HUES64 (cell line): ENCODE measurements around the gene CEP63. TPM values are rescaled to one million over a fixed set of nuclear protein-coding genes. Genes with fewer than 3 reads are reported as not detected.
A peak's percentile ranks its signal among the peaks of the same experiment; 100 is the strongest.

Source experiments
- H3K27ac ChIP-seq: 2 replicates; pipeline ENCODE4 v1.7.0; 2013; ENCODE audit warnings: low read depth, low read length, inconsistent platforms
- H3K27me3 ChIP-seq: 2 replicates; pipeline ENCODE4 v1.6.1; 2013; ENCODE audit warnings: mild to moderate bottlenecking, low read length; ENCODE audit not compliant: insufficient read depth
- H3K36me3 ChIP-seq: 2 replicates; pipeline ENCODE4 v1.6.1; 2013; ENCODE audit warnings: mild to moderate bottlenecking, low read length; ENCODE audit not compliant: insufficient read depth
- H3K4me1 ChIP-seq: 2 replicates; pipeline ENCODE4 v1.6.1; 2013; ENCODE audit warnings: mild to moderate bottlenecking, low read length, moderate library complexity; ENCODE audit not compliant: insufficient read depth
- H3K4me3 ChIP-seq: 2 replicates; pipeline ENCODE4 v1.5.1; 2013; ENCODE audit warnings: mild to moderate bottlenecking, low read length, moderate library complexity
- H3K9ac ChIP-seq: 2 replicates; pipeline ENCODE4 v1.6.1; 2013; ENCODE audit warnings: mild to moderate bottlenecking, low read depth, low read length
- H3K9me3 ChIP-seq: 2 replicates; pipeline ENCODE4 v1.6.1; 2013; ENCODE audit warnings: low read depth, low read length; ENCODE audit not compliant: insufficient read depth
- WGBS: fragments of 150-250, 120-280 bp; methylation state at CpG from one replicate; pipeline ENCODE4 v1.1.7; 2013; ENCODE audit warnings: missing lambda C conversion rate; 5-methylcytosine and 5-hydroxymethylcytosine counted together
- polyA plus RNA-seq, 2 experiments: library from polyadenylated mRNA; stranded (reverse); fragments of 50-300 nt; gene quantifications; one replicate each; pipeline ENCODE4 v1.2.3, GENCODE V29; 2013

CEP63 gene
- 15.6 TPM for polyA plus RNA-seq (2013, experiment 1 of 2)
- 23.0 TPM for polyA plus RNA-seq (2013, experiment 2 of 2)

DNA sequence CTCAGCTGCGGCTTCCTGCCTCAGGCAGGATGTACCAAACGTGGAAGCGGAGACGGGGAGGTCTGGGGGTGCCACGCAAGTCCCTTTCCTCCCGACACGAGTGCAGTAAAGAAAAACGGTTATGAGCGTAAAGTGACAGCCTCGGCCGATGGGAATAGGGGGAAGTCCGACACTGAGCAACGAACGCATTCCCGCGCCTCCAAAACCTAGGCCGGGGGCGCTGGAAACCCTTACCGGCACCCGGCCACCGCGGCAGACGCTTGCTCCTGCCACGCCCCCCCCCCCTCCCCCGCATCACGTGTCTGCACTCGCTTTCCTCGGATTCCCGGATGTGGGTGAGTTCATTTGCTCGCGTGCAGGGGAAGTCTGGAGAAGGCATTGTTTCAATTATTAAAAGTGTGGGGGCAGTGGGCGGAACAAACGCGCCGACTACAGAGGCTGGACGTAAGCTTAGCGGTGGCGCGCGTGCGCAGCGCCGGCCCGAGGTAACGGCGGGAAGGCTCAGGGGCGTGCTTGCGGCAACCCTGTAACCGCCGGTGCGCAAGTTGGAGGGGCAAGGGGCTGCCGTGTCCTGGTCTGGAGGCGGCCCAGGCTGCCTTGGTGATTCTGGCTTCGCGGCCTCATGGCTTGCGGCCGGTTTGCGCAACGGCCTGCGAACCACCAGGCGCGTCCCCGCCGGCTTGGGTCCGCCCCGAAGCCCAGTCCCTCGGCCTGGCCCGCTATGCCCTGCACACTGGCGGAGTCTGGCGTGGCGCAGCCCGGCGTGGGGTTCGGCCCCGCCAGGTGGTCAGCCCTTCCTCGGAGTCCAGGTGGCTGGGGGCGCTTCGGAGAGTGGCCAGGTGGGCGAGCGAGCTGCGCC, at the start of gene CEP63, which contains the start of gene ANAPC13:
Gene CEP63, plus strand, starts transcription at position 340 of the 859 bp plus-strand sequence. CDS start 9,264 bp downstream, outside the sequence.
Gene ANAPC13, minus strand, starts transcription at position 268 of the 859 bp plus-strand sequence. CDS start 3,081 bp downstream, outside the sequence.
- Histone ChIP-seq H3K4me1 (peaks cover 15% of the 10 kb centered on the region), H3K27ac (peak within 1 kb of the TSS; percentile 95), H3K9ac (peak within 1 kb of the TSS; percentile 97), H3K36me3 (peaks cover 23% of the 10 kb centered on the region), H3K27me3 (no peaks in the 10 kb centered on the region), H3K9me3 (no peaks in the 10 kb centered on the region), H3K4me3 (peak within 1 kb of the TSS; percentile 99)
- WGBS, result under 1% methylated on average over 81 of the region's 81 CpGs

DNA sequence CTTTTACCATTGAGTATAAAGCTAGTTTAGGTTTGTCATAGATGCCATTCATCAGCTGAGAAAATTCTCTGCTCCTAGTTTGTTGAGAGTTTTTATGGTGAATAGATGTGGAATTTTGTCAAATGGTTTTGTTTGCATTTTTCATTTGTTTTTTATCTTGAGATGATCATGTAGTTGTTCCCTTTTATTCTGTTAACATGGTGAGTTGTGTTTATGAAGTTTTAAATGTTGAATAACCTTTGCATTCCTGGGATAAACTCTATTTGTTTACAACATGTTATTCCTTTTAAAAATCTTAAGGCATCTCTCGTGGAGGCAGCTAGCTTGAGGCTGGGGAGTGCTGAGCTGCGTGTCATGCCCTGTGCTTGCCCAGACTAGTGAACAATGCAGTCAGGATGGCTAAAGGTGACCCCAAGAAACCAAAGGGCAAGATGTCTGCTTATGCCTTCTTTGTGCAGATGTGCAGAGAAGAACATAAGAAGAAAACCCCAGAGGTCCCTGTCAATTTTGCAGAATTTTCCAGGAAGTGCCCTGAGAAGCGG, 48.6 kb upstream of the CEP63 start:
- no peaks in the 10 kb centered on the region for H3K9me3 ChIP-seq
- H3K27ac ChIP-seq, result no peak overlapping the region
- H3K9ac ChIP-seq, result no peak overlapping the region
- H3K27me3 ChIP-seq, result no peaks in the 10 kb centered on the region
- no peaks in the 10 kb centered on the region for H3K36me3 ChIP-seq
- WGBS, result 89% methylated on average over 3 of the region's 3 CpGs
- H3K4me1 ChIP-seq, result no peaks in the 10 kb centered on the region
- no peak overlapping the region for H3K4me3 ChIP-seq

DNA sequence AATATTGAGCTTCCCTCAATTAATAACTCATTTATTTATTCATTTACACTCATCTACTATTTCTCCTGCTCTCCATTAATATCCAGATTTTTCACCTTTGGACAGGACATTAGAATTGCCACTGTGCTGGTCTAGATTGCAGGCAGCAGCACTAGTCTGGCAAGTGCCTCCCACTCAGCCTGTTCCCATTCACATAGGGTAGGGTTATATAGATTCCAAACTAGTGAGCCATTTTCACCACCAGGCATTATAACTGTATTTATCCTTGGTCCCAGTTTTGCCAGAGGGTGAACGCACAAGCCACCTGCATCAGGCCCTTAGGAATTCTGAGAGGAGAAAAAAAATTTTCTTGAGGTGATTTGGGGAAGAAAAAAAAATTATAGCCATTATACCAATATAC, 44.5 kb upstream of the CEP63 start:
- Histone ChIP-seq H3K27ac (no peak overlapping the region), H3K9ac (no peak overlapping the region), H3K27me3 (no peaks in the 10 kb centered on the region), H3K9me3 (peaks cover 6% of the 10 kb centered on the region; the same call in 1 of the 2 replicates), H3K4me3 (no peak overlapping the region), H3K4me1 (no peaks in the 10 kb centered on the region), H3K36me3 (no peaks in the 10 kb centered on the region)
- WGBS, result 83% methylated on average over 1 of the region's 1 CpG

DNA sequence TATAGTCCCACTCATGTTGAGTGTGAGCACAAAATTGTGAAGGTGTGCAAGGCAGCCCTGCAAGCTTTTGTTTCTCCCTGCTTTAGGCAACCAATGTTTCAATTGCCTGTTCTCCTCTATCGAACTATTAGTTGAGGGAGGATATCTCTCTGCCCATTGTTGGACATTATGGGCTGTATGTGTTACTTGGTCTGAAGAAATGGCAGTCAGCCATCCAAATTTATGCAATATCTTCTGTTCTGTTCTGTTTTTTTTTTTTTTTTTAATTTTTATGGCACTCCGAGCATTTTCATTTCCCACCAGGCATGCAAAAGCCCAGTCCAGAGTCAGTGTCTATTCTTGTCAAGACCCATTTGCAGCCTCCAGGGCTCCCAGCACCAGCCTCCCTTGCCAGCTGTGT, 44.0 kb upstream of the CEP63 start:
- no peak overlapping the region for H3K27ac ChIP-seq
- no peaks in the 10 kb centered on the region for H3K4me1 ChIP-seq
- no peaks in the 10 kb centered on the region for H3K27me3 ChIP-seq
- 99% methylated on average over 2 of the region's 2 CpGs for WGBS
- no peaks in the 10 kb centered on the region for H3K36me3 ChIP-seq
- peaks cover 6% of the 10 kb centered on the region; the same call in 1 of the 2 replicates for H3K9me3 ChIP-seq
- no peak overlapping the region for H3K4me3 ChIP-seq
- no peak overlapping the region for H3K9ac ChIP-seq

DNA sequence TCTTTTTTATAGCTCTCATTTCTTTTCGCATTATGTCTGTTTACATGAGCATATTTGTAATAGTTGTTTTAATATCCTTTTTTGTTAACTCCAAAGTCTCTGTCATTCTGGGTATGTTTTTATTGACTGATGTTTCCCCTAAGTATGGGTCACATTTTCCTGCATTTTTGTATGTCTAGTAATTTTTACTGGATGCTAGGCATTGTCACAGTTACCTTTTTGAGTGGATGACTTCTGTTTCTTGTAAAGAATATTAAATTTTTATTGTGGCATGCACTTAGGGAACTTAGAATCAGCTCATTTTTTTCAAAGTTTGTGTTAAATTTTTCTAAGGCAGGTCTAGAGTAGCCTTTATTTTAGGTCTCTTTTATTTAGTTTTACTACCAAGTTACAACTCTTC, 40.8 kb upstream of the CEP63 start:
- Histone ChIP-seq H3K9me3 (peaks cover 6% of the 10 kb centered on the region; the same call in 1 of the 2 replicates), H3K36me3 (no peaks in the 10 kb centered on the region), H3K27me3 (no peaks in the 10 kb centered on the region), H3K9ac (no peak overlapping the region), H3K4me3 (no peak overlapping the region), H3K27ac (no peak overlapping the region), H3K4me1 (no peaks in the 10 kb centered on the region)
- whole genome bisulfite sequencing, result no CpG with 5 or more reads among the region's 1 CpG

DNA sequence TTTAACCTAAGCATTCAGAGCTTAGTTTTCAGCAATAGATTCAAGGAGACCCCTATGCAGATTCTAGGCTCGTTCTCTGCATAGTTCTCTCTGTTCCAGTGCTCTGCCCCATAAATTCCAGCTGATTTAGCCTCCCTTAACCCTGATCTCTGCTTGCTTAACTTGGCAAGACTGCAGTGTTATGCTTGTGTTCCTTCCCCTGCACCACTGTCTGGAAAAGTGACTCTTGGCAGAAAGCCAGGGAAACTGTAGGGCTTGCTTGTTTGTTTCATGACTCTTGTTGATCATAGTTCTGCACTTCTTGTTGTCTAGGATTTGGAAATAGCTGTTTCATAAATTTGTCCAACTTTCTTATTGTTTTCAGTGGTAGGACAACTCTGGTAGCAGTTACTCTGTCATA, 40.2 kb upstream of the CEP63 start:
- no peak overlapping the region for H3K9ac ChIP-seq
- peaks cover 6% of the 10 kb centered on the region; the same call in 1 of the 2 replicates for H3K9me3 ChIP-seq
- 73% methylated on average over 1 of the region's 1 CpG for WGBS
- no peaks in the 10 kb centered on the region for H3K36me3 ChIP-seq
- H3K4me3 ChIP-seq, result no peak overlapping the region
- no peaks in the 10 kb centered on the region for H3K4me1 ChIP-seq
- H3K27ac ChIP-seq, result no peak overlapping the region
- no peaks in the 10 kb centered on the region for H3K27me3 ChIP-seq

DNA sequence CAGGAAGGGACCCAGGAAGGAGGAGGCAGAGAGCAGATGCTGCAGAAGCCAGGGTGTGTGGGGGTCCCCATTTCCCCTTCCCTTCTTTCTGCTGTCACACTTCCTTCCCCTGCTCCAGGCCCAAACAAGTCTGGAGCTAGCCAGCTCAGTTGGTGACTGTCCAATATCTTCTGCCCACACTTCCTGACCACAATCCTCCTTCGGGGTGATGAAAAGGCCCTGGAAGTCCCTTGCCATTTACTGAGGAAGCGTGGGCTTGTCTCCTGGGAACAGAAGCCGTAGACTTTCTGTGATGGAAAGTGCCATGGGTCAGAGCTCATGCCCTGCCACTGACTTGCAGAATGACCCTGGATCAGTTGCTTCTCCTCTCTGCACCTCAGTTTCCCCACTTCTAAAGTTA, 39.1 kb upstream of the CEP63 start:
- Histone ChIP-seq H3K27me3 (no peaks in the 10 kb centered on the region), H3K4me1 (no peaks in the 10 kb centered on the region), H3K27ac (no peak overlapping the region), H3K9ac (no peak overlapping the region), H3K4me3 (no peak overlapping the region), H3K36me3 (no peaks in the 10 kb centered on the region), H3K9me3 (peaks cover 6% of the 10 kb centered on the region; the same call in 1 of the 2 replicates)
- 97% methylated on average over 3 of the region's 3 CpGs for WGBS

DNA sequence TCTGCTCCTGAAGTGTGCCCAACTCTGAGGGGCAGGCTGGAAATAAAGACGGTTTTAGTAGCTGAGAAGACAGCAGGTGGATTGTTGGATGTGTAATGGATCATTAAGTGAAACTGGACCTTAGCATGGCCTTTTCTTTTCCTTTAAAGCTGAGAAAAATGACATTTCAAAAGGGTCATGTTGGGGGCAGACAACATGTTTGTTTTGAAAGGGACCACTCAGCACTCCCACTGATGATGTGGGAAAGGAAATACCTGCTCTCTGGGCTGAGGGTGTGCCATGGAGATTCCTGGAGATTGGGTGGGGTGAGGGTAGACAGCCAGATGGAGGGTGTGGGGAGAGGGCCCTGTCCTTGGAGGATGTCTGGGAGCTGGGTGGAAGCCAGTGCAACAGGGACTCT, 38.5 kb upstream of the CEP63 start:
- H3K27ac ChIP-seq, result no peak overlapping the region
- no peak overlapping the region for H3K4me3 ChIP-seq
- 87% methylated on average over 1 of the region's 1 CpG for whole genome bisulfite sequencing
- no peaks in the 10 kb centered on the region for H3K36me3 ChIP-seq
- no peak overlapping the region for H3K9ac ChIP-seq
- no peaks in the 10 kb centered on the region for H3K4me1 ChIP-seq
- H3K27me3 ChIP-seq, result no peaks in the 10 kb centered on the region
- H3K9me3 ChIP-seq, result peaks cover 6% of the 10 kb centered on the region; the same call in 1 of the 2 replicates

DNA sequence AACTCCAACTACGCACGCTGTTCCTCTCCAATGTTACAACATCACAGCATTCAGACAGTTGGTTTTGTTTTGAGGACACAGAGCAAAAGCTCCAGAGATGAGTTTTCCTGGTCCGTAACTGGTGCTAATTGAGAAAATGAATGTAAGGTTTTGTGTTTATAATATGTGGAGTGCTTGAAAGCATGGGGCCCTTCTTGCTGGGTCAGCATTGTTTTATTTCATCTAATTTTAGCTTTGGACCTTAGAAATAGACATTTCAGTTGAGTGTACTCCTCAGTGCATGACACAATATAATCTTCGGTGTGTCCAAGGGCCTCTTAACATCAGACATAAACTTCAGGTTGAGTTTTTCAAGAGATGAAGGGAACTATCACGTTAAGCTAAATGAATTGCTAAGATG, 37.2 kb upstream of the CEP63 start:
- Histone ChIP-seq H3K9ac (no peak overlapping the region), H3K27ac (no peak overlapping the region), H3K36me3 (no peaks in the 10 kb centered on the region), H3K4me3 (no peak overlapping the region), H3K27me3 (peaks cover 6% of the 10 kb centered on the region; the same call in 1 of the 2 replicates), H3K4me1 (no peaks in the 10 kb centered on the region), H3K9me3 (peaks cover 6% of the 10 kb centered on the region; the same call in 1 of the 2 replicates)
- 91% methylated on average over 4 of the region's 5 CpGs for WGBS

DNA sequence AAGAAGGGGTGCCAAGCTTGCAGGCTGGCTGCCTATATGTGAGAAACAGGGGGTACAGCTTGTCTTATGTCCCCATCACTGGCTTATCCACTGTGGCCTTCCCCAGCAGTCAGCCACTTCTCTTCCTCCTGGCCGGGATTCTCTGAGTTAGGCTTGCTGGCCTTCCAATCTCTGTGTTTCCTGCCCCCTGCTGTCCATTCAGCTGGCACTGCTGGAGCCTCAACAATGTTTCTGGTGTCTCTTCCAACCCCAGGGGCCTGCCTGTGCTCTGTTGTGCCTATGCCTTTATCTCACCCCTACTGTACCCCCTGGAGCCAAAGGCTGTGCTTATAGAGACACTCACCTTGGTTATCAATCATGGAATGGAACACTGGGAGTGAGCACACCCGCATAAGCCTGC, 36.6 kb upstream of the CEP63 start:
- H3K27me3 ChIP-seq, result peaks cover 6% of the 10 kb centered on the region; the same call in 1 of the 2 replicates
- peaks cover 6% of the 10 kb centered on the region; the same call in 1 of the 2 replicates for H3K9me3 ChIP-seq
- H3K36me3 ChIP-seq, result no peaks in the 10 kb centered on the region
- WGBS, result 56% methylated on average over 2 of the region's 2 CpGs
- H3K9ac ChIP-seq, result no peak overlapping the region
- no peaks in the 10 kb centered on the region for H3K4me1 ChIP-seq
- no peak overlapping the region for H3K4me3 ChIP-seq
- H3K27ac ChIP-seq, result no peak overlapping the region

DNA sequence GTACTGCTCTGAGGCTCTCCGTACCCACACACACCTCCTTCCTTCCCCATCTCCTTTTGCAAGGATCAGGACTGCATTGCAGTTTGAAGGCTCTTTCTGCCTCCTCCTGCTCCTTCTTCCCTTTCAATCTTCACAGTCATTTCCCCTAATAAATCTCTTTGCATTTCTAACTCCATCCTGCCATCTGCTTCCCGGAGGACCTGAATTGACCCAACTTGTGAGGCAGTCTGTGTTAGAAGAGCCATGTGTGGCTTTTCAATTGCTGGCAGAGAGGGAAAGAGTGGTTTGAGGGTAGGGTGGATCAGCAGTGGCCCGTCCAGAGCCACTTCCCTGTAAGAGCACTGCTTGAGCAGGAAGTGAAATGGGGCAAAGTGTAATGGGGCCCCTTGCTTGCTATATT, 35.9 kb upstream of the CEP63 start:
- Histone ChIP-seq H3K27me3 (peaks cover 6% of the 10 kb centered on the region; the same call in 1 of the 2 replicates), H3K9ac (no peak overlapping the region), H3K4me1 (no peaks in the 10 kb centered on the region), H3K36me3 (no peaks in the 10 kb centered on the region), H3K4me3 (no peak overlapping the region), H3K9me3 (0 out of 2 replicates have a peak, but pooled peaks cover under 1% of the 10 kb centered on the region), H3K27ac (no peak overlapping the region)
- 85% methylated on average over 3 of the region's 3 CpGs for WGBS
